GM10248 (cell line): ENCODE measurements around the gene ERICH4.

Experiments
- CTCF ChIA-PET: fragments of 300-600 bp; sonication (Branson Sonifier 250); formaldehyde crosslinking; extraction: SDS; loops from one replicate; lab custom pipeline; 2021; ENCODE audit warnings: antibody characterized with exemption; lab: Yijun Ruan, JAX
- POLR2A ChIA-PET: fragments of 350-650 bp; sonication (Branson Sonifier 250); formaldehyde crosslinking; extraction: SDS; loops from one replicate; lab custom pipeline; 2020; ENCODE audit warnings: antibody characterized with exemption; lab: Yijun Ruan, JAX
- DNase-seq: peaks from one replicate; pipeline ENCODE4 v3.0.0; 2012; ENCODE audit errors: extremely low spot score
- TF ChIP-seq, protein P1 (sequence below): IDR thresholded peaks from 2 replicates; pipeline ENCODE4 v1.5.1; 2012; ENCODE audit warnings: mild to moderate bottlenecking, low read depth; ENCODE audit errors: extremely low read depth, missing control alignments, control extremely low read depth

The ERICH4 gene

DNA sequence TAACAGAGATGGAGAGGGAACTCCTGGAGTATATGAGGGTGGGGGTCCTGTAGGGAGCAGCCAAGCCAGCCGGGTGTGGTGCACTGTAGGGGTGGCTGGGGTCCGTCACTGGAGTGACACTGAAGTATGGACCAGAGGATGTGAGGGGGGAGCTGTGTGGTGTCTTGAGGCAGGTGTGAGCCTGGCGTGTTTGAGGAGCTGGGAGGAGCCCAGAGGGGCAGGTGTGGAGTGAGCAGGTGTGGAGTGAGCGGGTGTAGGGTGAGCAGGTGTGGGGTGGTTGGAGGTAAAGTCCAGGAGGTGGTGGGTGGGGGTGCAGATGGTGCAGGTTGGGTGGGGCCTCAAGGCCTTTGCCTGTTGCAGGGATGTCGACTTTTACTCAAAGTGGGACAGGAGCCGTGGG lies 21.6 kb upstream of the ERICH4 start:
- POLR2A ChIA-PET = interaction anchor here (1.2 kb wide), 1 partner anchor 13 kb away, joined by 3 read pairs; no protein-coding TSS in a partner anchor
- CTCF ChIA-PET = interaction anchor here (1.4 to 1.5 kb wide), 2 partner anchors 18 to 332 kb away, joined by 3 read pairs; no protein-coding TSS in a partner anchor
- TF ChIP-seq, protein P1, sequence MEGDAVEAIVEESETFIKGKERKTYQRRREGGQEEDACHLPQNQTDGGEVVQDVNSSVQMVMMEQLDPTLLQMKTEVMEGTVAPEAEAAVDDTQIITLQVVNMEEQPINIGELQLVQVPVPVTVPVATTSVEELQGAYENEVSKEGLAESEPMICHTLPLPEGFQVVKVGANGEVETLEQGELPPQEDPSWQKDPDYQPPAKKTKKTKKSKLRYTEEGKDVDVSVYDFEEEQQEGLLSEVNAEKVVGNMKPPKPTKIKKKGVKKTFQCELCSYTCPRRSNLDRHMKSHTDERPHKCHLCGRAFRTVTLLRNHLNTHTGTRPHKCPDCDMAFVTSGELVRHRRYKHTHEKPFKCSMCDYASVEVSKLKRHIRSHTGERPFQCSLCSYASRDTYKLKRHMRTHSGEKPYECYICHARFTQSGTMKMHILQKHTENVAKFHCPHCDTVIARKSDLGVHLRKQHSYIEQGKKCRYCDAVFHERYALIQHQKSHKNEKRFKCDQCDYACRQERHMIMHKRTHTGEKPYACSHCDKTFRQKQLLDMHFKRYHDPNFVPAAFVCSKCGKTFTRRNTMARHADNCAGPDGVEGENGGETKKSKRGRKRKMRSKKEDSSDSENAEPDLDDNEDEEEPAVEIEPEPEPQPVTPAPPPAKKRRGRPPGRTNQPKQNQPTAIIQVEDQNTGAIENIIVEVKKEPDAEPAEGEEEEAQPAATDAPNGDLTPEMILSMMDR = no peak
- no peak for DNase-seq

- no peak for DNase-seq
- ChIA-PET CTCF (interaction anchor here (1.5 kb wide), 1 partner anchor 19 kb away, joined by 3 read pairs; no protein-coding TSS in a partner anchor), POLR2A (no interaction called here)
- TF ChIP-seq, protein P1 = no peak
Measured at GRCh38 chr19:41421973-41422372, 21.0 kb upstream of the ERICH4 start.

DNA sequence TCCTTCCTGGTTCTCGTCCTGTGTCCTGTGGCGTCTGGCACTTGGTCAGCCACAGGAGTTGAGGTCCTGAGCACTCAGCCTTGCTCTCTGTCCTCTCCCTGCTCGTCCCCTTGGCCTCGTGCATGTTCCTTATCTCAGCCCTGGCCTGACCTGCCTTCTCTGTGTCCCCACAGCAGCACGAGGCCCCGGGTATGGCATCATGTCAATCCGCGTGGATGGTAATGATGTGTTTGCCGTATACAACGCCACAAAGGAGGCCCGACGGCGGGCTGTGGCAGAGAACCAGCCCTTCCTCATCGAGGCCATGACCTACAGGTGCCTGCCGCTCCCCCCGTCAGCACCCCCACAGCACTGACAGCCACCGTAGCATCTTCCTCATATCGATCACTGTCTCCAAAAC lies 20.5 kb upstream of the ERICH4 start:
- ChIA-PET CTCF (no interaction called here), POLR2A (no interaction called here)
- DNase-seq = no peak
- TF ChIP-seq, protein P1 = no peak

GRCh38 chr19:41422955-41423354 lies 20.0 kb upstream of the ERICH4 start:
- ChIA-PET CTCF (no interaction called here), POLR2A (no interaction called here)
- TF ChIP-seq, protein P1 = no peak
- DNase-seq = no peak

DNA sequence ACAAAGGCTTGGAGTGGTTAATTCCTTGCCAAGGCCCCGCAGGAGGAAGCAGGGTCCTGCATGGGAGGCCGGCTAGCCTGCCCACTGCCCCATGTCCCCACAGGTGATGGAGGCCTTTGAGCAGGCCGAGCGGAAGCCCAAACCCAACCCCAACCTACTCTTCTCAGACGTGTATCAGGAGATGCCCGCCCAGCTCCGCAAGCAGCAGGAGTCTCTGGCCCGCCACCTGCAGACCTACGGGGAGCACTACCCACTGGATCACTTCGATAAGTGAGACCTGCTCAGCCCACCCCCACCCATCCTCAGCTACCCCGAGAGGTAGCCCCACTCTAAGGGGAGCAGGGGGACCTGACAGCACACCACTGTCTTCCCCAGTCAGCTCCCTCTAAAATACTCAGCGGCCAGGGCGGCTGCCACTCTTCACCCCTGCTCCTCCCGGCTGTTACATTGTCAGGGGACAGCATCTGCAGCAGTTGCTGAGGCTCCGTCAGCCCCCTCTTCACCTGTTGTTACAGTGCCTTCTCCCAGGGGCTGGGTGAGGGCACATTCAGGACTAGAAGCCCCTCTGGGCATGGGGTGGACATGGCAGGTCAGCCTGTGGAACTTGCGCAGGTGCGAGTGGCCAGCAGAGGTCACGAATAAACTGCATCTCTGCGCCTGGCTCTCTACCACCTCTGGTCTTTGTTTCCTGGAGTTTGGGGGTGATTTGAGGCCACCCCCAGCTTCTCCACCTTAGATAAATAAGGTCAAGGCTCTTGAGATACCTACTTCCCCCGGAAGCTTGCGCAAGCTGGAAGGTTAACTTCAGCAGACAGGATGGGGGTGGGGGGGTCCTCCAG lies 18.4 kb upstream of the ERICH4 start:
- CTCF ChIA-PET = no interaction called here
- POLR2A ChIA-PET = no interaction called here
- TF ChIP-seq, protein P1 = no peak
- DNase-seq = no peak

- TF ChIP-seq, protein P1 = no peak
- POLR2A ChIA-PET = no interaction called here
- CTCF ChIA-PET = no interaction called here
- DNase-seq = no peak
Measured at GRCh38 chr19:41425174-41426115, 17.5 kb upstream of the ERICH4 start.
